D721Med (cell line): ENCODE results near the gene KCNJ15.

Experiments used
- DNase-seq: peaks from one replicate; pipeline ENCODE4 v3.0.0; 2011; ENCODE audit warnings: low spot score; ENCODE audit not compliant: insufficient read length
- FAIRE-seq: peaks from 2 replicates; lab custom pipeline; 2011; peaks lifted over from hg19 to GRCh38; lab: Jason Lieb, UNC
- TF ChIP-seq, protein P1 (sequence below): IDR thresholded peaks from 2 replicates; pipeline ENCODE4 v1.5.1; 2012; ENCODE audit warnings: mild to moderate bottlenecking, control low read depth; ENCODE audit not compliant: insufficient read depth; ENCODE audit errors: missing control alignments

The KCNJ15 gene

GRCh38 chr21:38326429-38326828, 69.6 kb downstream of the KCNJ15 start:
- TF ChIP-seq, protein P1, sequence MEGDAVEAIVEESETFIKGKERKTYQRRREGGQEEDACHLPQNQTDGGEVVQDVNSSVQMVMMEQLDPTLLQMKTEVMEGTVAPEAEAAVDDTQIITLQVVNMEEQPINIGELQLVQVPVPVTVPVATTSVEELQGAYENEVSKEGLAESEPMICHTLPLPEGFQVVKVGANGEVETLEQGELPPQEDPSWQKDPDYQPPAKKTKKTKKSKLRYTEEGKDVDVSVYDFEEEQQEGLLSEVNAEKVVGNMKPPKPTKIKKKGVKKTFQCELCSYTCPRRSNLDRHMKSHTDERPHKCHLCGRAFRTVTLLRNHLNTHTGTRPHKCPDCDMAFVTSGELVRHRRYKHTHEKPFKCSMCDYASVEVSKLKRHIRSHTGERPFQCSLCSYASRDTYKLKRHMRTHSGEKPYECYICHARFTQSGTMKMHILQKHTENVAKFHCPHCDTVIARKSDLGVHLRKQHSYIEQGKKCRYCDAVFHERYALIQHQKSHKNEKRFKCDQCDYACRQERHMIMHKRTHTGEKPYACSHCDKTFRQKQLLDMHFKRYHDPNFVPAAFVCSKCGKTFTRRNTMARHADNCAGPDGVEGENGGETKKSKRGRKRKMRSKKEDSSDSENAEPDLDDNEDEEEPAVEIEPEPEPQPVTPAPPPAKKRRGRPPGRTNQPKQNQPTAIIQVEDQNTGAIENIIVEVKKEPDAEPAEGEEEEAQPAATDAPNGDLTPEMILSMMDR, result no peak
- FAIRE-seq (no peak), DNase-seq (no peak)

GRCh38 chr21:38326899-38327298, 70.1 kb downstream of the KCNJ15 start:
- FAIRE-seq (no peak), DNase-seq (no peak)
- TF ChIP-seq, protein P1, result no peak

- DNase-seq, result no peak
- TF ChIP-seq, protein P1, result no peak
- FAIRE-seq, result no peak
Observed at GRCh38 chr21:38327984-38328383, 71.2 kb downstream of the KCNJ15 start.

GRCh38 chr21:38329162-38329561, 72.4 kb downstream of the KCNJ15 start:
- no peak for FAIRE-seq
- TF ChIP-seq, protein P1, result no peak
- no peak for DNase-seq

DNA sequence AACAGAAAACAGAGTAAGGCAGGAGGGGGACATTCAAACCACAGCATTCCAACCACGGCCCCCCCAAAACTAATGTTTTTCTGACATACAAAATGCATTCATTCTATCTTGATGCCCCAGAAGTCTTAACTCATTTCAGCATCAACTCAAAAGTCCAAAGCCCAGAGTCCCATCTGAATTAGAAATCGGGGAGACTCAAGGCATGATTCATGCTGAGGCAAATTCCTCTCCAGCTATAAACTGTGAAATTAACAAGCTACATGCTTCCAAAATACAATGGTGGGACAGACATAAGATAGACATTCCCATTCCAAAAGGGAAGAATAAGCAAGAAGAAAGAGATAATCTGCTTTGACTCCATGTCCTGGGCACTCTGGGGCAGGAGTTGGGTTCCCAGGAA, 73.9 kb downstream of the KCNJ15 start:
- FAIRE-seq (no peak), DNase-seq (no peak)
- TF ChIP-seq, protein P1, result no peak

DNA sequence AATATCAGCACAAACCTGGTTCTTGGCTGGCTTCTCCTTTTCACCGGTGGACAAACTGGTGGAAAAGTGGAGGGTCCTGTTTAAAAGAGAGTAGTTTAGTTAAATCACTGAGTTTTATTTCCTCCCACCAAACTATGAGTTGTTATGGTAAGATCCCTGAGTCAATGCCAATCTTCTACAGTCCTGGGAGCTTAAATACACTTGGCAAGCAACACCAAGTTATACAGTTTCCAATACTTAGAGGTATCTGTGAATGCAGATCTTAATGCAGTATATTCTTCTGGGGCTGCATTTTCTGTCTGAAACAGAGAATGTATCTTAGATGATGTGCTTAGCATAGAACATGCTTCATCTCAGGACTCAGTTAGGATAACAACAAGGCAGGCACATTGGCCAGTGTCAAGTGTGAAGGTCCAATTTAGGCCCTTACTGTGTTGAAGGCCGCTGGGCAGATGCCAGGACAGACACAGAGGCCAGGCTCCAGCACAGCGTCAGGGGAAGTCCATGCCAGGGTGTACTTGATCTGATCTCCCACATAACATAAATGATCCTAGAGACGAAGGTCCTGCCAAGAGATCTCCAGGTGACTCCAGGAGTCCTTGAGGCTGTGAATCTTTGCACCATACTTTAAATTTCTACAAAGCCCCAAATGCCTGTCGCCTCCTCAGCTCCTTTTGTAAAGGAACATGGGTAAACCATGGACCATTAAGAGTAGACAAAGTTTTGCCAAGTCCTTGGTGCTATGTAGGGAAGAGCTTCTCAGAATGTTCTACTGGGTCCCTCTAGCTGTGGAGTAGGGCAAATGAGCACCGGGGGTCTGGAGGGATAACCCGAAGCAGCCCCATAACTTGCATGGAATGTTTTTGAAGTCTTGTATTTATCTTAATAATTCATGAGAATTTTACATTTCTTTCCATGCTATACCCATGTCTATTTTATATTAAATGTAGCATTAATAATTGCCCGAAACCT, 76.8 kb downstream of the KCNJ15 start:
- FAIRE-seq, result no peak
- TF ChIP-seq, protein P1, result no peak

DNA sequence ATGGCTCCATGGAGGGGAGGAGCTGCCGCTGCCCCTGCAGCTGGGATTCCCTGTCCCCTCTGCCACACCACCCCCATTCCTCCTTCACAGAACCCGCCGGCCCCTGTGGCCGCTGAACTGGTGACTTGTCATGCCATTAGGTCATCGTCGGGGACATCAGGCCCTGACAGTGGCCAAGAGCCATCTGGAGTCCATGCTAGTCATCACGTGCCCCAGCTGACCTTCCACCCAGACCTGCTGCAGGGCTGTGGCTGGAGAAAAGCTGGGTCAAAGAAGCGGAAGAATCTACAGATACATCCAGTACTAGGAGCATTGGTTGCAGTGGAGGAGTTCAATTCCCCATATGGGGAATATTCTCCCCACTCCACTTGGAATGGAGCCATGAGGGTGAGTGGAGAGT, 78.1 kb downstream of the KCNJ15 start:
- TF ChIP-seq, protein P1, result no peak
- FAIRE-seq (no peak), DNase-seq (no peak)

More for the DNA sequence above, 76.8 kb downstream of the KCNJ15 start:
- DNase-seq, result no peak
